Ovary (tissue), 9 donors: Measurements from ENCODE around the gene TBCD. TPM values are rescaled to one million over a fixed set of nuclear protein-coding genes. Genes with fewer than 3 reads are reported as not detected.

Experiments
- DNase-seq, 5 donors: peaks; one replicate each; pipeline ENCODE4 v3.0.0-alpha.2; 2019 to 2020
- H3K27ac ChIP-seq, 2 donors: fragments of 200-600 bp; one replicate each; pipeline versions ENCODE4 v1.5.1 to v1.8.0; 2019 to 2022
- H3K27me3 ChIP-seq: fragments of 200-600 bp; one replicate; pipeline ENCODE4 v1.8.0; 2022
- H3K36me3 ChIP-seq: fragments of 200-600 bp; sonication (generic); one replicate; pipeline ENCODE4 v1.5.1; 2019
- H3K4me1 ChIP-seq: one replicate; pipeline ENCODE4 v1.8.1; 2013; ENCODE audit warnings: mild to moderate bottlenecking, moderate library complexity; ENCODE audit not compliant: insufficient read depth
- H3K4me3 ChIP-seq: fragments of 200-600 bp; sonication (generic); one replicate; pipeline ENCODE4 v1.5.1; 2017
- H3K9me3 ChIP-seq, 2 donors: fragments of 200-600 bp in 1 of 2; sonication (generic) in 1 of 2; one replicate each; pipeline versions ENCODE4 v1.5.1 to v1.8.1; 2013 to 2019; ENCODE audit warnings: mild to moderate bottlenecking in 1 of 2, moderate library complexity in 1 of 2
- CTCF ChIP-seq, 3 donors: fragments of 450-650 bp in 2 of 3; fragments of 200-600 bp in 1 of 3; IDR thresholded peaks; one replicate each; pipeline versions ENCODE4 v1.5.1 to v1.8.0; 2016 to 2022; ENCODE audit warnings: antibody characterized with exemption in 3 of 3, mild to moderate bottlenecking in 1 of 3
- EP300 ChIP-seq: sonication (generic); formaldehyde crosslinking; IDR thresholded peaks from one replicate; pipeline ENCODE4 v1.6.1; 2017; ENCODE audit warnings: antibody characterized with exemption
- POLR2A ChIP-seq: fragments of 450-650 bp; IDR thresholded peaks from one replicate; pipeline ENCODE4 v1.6.1; 2017; ENCODE audit warnings: antibody characterized with exemption, mild to moderate bottlenecking, moderate library complexity
- WGBS, 3 donors: extraction: QIAGEN DNeasy Blood & Tissue Kit in 1 of 3; methylation state at CpG; one replicate each; pipeline versions ENCODE4 v1.1.5 to v1.1.7; 2013 to 2017; 5-methylcytosine and 5-hydroxymethylcytosine counted together
- intact Hi-C, 4 donors: fragments of 100-400 bp; cut with DNase I; formaldehyde crosslinking; loops; one replicate each; pipeline versions ENCODE4 v1.11.0 to v1.15.1; 2022 to 2023
- polyA plus RNA-seq, 2 donors: library from polyadenylated mRNA; stranded (reverse); fragments of 200-250 nt in 1 of 2; fragments of 350-450 nt in 1 of 2; fragmentation: Illumina TruSeq in 1 of 2; extraction: RNeasy Lipid Tissue Mini Kit (QIAGEN cat#74804) in 1 of 2; gene quantifications; one replicate each; pipeline ENCODE4 v1.2.3, GENCODE V29; 2013 to 2014
- total RNA-seq, 7 donors: library from RNA; depleted of rRNA in 2 of 7; stranded (reverse); fragments of >200 nt in 2 of 7; fragmentation: NEBNext Ultra II Directional in 3 of 7; extraction: Animal tissue kit (Norgen Biotek cat#: 25700) in 3 of 7; gene quantifications; one replicate each; pipeline versions ENCODE4 v1.1.0 to v1.2.4, GENCODE V29; 2016 to 2023
- donor health status: DM: no; HTN: no; CAD: no; lungs with moderate emphysema.
- donor health status: DM: no; HTN: no; CAD: no.
- donor health status: Bipolar disorder and iron deficiency.
- donor health status: DM: yes; HTN: yes; CAD: no.
- donor health status: DM: no; HTN: no; CAD: no.
- donor health status: DM: yes; HTN: yes; CAD: no.

The TBCD gene
- total and polyA plus RNA-seq, 9 donors, result 29.2 to 88.3 (median 59.2) TPM

DNA sequence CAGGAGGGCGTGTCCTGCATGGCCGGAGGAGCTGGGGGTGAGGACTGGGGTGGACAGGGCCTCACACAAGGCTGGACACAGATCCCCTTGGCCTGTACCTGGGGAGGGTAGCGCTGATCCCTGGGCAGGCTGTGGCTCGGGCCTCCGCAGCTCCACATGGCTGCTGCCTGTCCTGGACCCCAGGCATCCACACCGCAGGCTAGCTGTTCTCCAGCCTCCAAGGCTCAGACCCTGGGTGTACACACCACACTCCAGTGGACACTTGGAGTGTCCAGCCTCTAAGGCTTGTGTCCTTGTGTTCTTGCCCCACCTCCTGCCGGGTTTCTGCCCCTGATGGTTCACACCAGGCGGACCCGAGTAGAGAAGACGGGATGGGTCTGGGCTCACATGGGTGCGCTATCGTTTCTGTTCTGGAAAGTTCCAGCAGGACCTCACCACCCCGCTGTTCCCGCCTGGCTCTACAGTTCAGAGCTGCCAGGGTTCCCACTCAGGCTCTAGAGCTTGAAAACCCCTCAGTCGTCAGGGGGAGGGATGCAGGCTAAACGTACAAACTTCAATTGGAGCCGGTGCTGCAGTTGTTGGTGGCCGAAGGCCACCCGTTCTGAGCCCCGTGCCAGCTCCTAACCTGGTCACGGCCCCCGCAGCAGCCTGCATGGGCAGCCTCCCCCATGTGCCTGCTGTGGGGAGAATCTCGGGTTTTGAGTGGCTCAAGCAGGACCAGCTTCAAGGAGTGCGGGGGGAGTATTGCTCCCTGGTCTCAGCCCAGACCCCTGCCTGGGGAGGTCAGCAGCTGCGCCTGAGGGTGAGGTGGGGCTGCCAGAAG lies 42.0 kb upstream of the TBCD start:
- Histone ChIP-seq H3K27ac (no peak overlapping the region), H3K4me1 (no peaks in the 10 kb centered on the region), H3K36me3 (no peaks in the 10 kb centered on the region), H3K27me3 (no peaks in the 10 kb centered on the region), H3K4me3 (no peak overlapping the region), H3K9me3 (no peaks in the 10 kb centered on the region)
- TF ChIP-seq CTCF (IDR thresholded peaks at IDR 0.05) (no peak), POLR2A (no peak), EP300 (no peak)
- intact Hi-C loops, result no loop called here
- WGBS, 3 donors, result 61 to 66% (median 66%) methylated on average over 23 to 25 of the region's 25 CpGs
- DNase-seq, result no peak

- H3K36me3 ChIP-seq, result no peaks in the 10 kb centered on the region
- no peaks in the 10 kb centered on the region for H3K9me3 ChIP-seq
- H3K4me3 ChIP-seq, result no peak overlapping the region
- WGBS, 3 donors, result 54 to 65% (median 55%) methylated on average over 29 of the region's 29 CpGs
- no peak for TF ChIP-seq POLR2A
- TF ChIP-seq EP300, result no peak
- TF ChIP-seq CTCF (IDR thresholded peaks at IDR 0.05), result no peak
- no peaks in the 10 kb centered on the region for H3K27me3 ChIP-seq
- H3K27ac ChIP-seq, result no peak overlapping the region
- no peak for DNase-seq
- peaks cover 2% of the 10 kb centered on the region for H3K4me1 ChIP-seq
- intact Hi-C loops, result no loop called here
These were observed 41.2 kb upstream of the TBCD start for GRCh38 chr17:82710499-82711232.

GRCh38 chr17:82713071-82713723 lies 38.7 kb upstream of the TBCD start:
- H3K27me3 ChIP-seq, result no peaks in the 10 kb centered on the region
- H3K4me1 ChIP-seq, result peaks cover 14% of the 10 kb centered on the region
- H3K27ac ChIP-seq, result no peak overlapping the region
- no peak for DNase-seq
- no peaks in the 10 kb centered on the region for H3K36me3 ChIP-seq
- 83 to 86% (median 85%) methylated on average over 34 to 35 of the region's 35 CpGs for WGBS, 3 donors
- H3K9me3 ChIP-seq, result no peaks in the 10 kb centered on the region
- intact Hi-C loops, result no loop called here
- no peak overlapping the region for H3K4me3 ChIP-seq
- TF ChIP-seq CTCF (IDR thresholded peaks at IDR 0.05) (no peak), EP300 (no peak), POLR2A (no peak)

DNA sequence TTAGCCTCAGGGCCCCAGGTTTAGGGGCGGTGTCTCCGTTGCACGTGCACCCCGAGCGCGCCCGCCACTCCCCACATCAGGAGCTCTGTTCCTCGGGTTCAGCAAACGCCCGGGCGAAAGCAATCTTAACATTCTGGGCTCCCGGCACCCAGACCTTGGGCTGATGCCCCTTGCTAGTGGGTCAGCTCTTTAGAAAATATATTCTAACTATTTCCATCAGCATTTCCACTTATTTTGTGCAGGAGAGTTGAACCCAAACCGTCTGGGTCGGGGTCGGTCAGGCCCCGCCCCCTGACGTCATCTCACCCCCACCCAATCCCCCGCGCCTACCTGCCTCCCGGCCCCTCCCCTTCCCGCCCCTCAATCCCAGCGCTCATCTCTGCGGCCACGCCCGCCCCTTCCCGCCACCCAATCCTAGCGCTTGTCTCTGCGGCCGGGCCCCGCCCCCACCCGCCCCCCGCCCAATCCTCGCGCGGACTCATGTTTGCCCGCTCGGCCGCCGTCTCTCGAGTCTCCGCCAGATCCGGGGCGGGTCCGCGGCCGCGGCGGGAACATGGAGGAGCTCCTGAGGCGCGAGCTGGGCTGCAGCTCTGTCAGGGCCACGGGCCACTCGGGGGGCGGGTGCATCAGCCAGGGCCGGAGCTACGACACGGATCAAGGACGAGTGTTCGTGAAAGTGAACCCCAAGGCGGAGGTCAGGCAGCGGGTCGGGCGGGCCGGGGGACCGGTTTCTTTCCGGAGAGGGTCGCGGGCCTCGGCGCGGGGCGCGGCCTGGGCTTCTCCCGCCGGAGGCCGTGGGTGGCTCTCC lies 35.5 kb upstream of the TBCD start, which contains the start of gene FN3KRP:
TSS of gene FN3KRP (plus strand) at position 504 of the 808 bp plus-strand sequence. CDS start at position 554, 50 bp downstream.
- intact Hi-C loops, result loop anchor here in 1 of 4 donors (2.0 kb wide), 1 partner anchor 18 kb away; the partner anchor contains the start of gene FN3K
- Histone ChIP-seq H3K9me3 (no peaks in the 10 kb centered on the region), H3K36me3 (no peaks in the 10 kb centered on the region), H3K4me1 (peaks cover 16% of the 10 kb centered on the region), H3K4me3 (peak within 1 kb of the TSS; percentile 58), H3K27ac (peak within 1 kb of the TSS in 1 of 2 donors; percentile 43), H3K27me3 (no peaks in the 10 kb centered on the region)
- WGBS, 3 donors, result 0 to 1% (median 0%) methylated on average over 31 to 75 of the region's 75 CpGs
- TF ChIP-seq CTCF (IDR thresholded peaks at IDR 0.05), result no peak
- no peak for TF ChIP-seq EP300
- TF ChIP-seq POLR2A, result peak; percentile 44
- DNase-seq, result peak; percentile 92 to 97 (median 96)
